K562 (cell line): ENCODE measurements around the gene NRG3. TPM values are rescaled to one million over a fixed set of nuclear protein-coding genes. Genes with fewer than 3 reads are reported as not detected.

ENCODE experiments used
- ATAC-seq: fragments of 200-7000 bp; cut with Tn5 transposase; 3 replicates; pipeline ENCODE4 v1.9.1; 2020; ENCODE audit warnings: moderate library complexity
- BruUV-seq: library from RNA; stranded (reverse); fragments of 400-500 nt; replicated peaks from 2 replicates; lab custom pipeline; 2021; lab: Mats Ljungman, UMichigan
- CTCF ChIA-PET: fragments of 300-600 bp; formaldehyde crosslinking; extraction: SDS; loops from one replicate; lab custom pipeline; 2021; ENCODE audit warnings: low intra/inter-chr PET ratio; lab: Yijun Ruan, JAX
- POLR2A ChIA-PET: fragments of 300-600, 350-650 bp; sonication (Branson Sonifier 250); formaldehyde crosslinking; extraction: SDS; loops from one replicate; lab custom pipeline; 2021; ENCODE audit warnings: antibody characterized with exemption, inconsistent platforms; lab: Yijun Ruan, JAX
- DNase-seq, 4 experiments: peaks; one replicate each; pipeline versions ENCODE4 v3.0.0 to v3.0.0-alpha.2; 2011 to 2018; ENCODE audit warnings: low spot score in 3 of 4, mixed read lengths in 3 of 4; ENCODE audit errors: extremely low read depth in 1 of 4
- FAIRE-seq: peaks from 2 replicates; lab custom pipeline; 2011; peaks lifted over from hg19 to GRCh38; lab: Jason Lieb, UNC
- H2AFZ ChIP-seq: 2 replicates; pipeline ENCODE4 v1.6.0; 2011; ENCODE audit warnings: low read depth, low read length, control low read depth, inconsistent platforms
- H3K27ac ChIP-seq: fragments of 200-600 bp; 3 replicates; pipeline ENCODE4 v1.8.0; 2011; ENCODE audit warnings: low read depth, mild to moderate bottlenecking, control low read depth, inconsistent platforms, low read length, moderate library complexity, mixed read lengths; ENCODE audit errors: extremely low read depth
- H3K27me3 ChIP-seq, 2 experiments: fragments of 300-600 bp in 1 of 2; 2 replicates in 1 of 2; 3 replicates in 1 of 2; pipeline versions ENCODE4 v1.6.0 to v1.8.0; 2011; ENCODE audit warnings: inconsistent platforms in 2 of 2, low read length in 2 of 2, mild to moderate bottlenecking in 1 of 2, mixed read lengths in 1 of 2, moderate library complexity in 1 of 2; ENCODE audit not compliant: control insufficient read depth in 2 of 2, insufficient read depth in 2 of 2
- H3K36me3 ChIP-seq: fragments of 300-600 bp; 3 replicates; pipeline ENCODE4 v1.8.0; 2011; ENCODE audit warnings: mild to moderate bottlenecking, low read length, inconsistent platforms; ENCODE audit not compliant: control insufficient read depth, insufficient read depth
- H3K4me1 ChIP-seq, 2 experiments: fragments of 200-600 bp in 1 of 2; replicated peaks in 1 of 2; 2 replicates in 1 of 2; 3 replicates in 1 of 2; pipeline versions ENCODE4 v1.5.1 to v1.8.0; 2011; ENCODE audit warnings: inconsistent platforms in 2 of 2, low read length in 2 of 2, mild to moderate bottlenecking in 1 of 2, mixed read lengths in 1 of 2, moderate library complexity in 1 of 2; ENCODE audit not compliant: control insufficient read depth in 2 of 2, insufficient read depth in 2 of 2
- H3K4me2 ChIP-seq: 2 replicates; pipeline ENCODE4 v1.6.1; 2011; ENCODE audit warnings: low read length, control low read depth, inconsistent platforms, mixed read lengths; ENCODE audit not compliant: insufficient read depth
- H3K4me3 ChIP-seq: fragments of 200-600 bp; sonication (generic), shearing (Covaris generic); 2 replicates; pipeline ENCODE4 v1.5.1; 2016; ENCODE audit warnings: control low read depth, inconsistent platforms
- H3K79me2 ChIP-seq: fragments of 200-600 bp; 3 replicates; pipeline ENCODE4 v1.8.0; 2011; ENCODE audit warnings: low read length, inconsistent platforms; ENCODE audit not compliant: control insufficient read depth, insufficient read depth
- H3K9ac ChIP-seq, 2 experiments: 2 replicates each; pipeline versions ENCODE4 v1.6.0 to v1.6.1; 2011; ENCODE audit warnings: low read depth in 2 of 2, low read length in 2 of 2, control low read depth in 1 of 2, inconsistent platforms in 1 of 2, mild to moderate bottlenecking in 1 of 2, mixed read lengths in 1 of 2; ENCODE audit not compliant: insufficient read depth in 1 of 2
- H3K9me1 ChIP-seq: one replicate; pipeline ENCODE4 v1.6.0; 2011; ENCODE audit warnings: inconsistent platforms, mild to moderate bottlenecking, low read length, moderate library complexity; ENCODE audit not compliant: control insufficient read depth, insufficient read depth
- H3K9me3 ChIP-seq: replicated peaks from 2 replicates; pipeline ENCODE4 v1.5.1; 2011; ENCODE audit warnings: low read depth, low read length, inconsistent platforms; ENCODE audit not compliant: control insufficient read depth, insufficient read depth
- H4K20me1 ChIP-seq: replicated peaks from 2 replicates; pipeline ENCODE4 v1.6.1; 2011; ENCODE audit warnings: low read length, inconsistent platforms, mixed read lengths; ENCODE audit not compliant: control insufficient read depth, insufficient read depth
- ESRRA ChIP-seq: fragments of 450-650 bp; IDR thresholded peaks from 2 replicates; pipeline ENCODE4 v1.6.1; 2014; ENCODE audit warnings: low read depth, mild to moderate bottlenecking, moderate library complexity, borderline replicate concordance
- FIP1L1 ChIP-seq: fragments of 200-400 bp; formaldehyde crosslinking; IDR thresholded peaks from 2 replicates; pipeline ENCODE4 v1.6.1; 2018; ENCODE audit warnings: mild to moderate bottlenecking, low read depth, low read length; ENCODE audit not compliant: poor library complexity, severe bottlenecking
- WGBS: fragments of 100-300 bp; shearing (Covaris generic); methylation state at CpG from one replicate; pipeline ENCODE4 v1.1.6; 2016; ENCODE audit warnings: low coverage, mixed read lengths; ENCODE audit not compliant: insufficient coverage; ENCODE audit errors: missing lambda C conversion rate; 5-methylcytosine and 5-hydroxymethylcytosine counted together
- in situ Hi-C: fragments of 300-500 bp; cut with MboI; formaldehyde crosslinking; loops from 4 replicates; pipeline ENCODE4 v1.15.0; 2018; ENCODE audit warnings: inconsistent platforms, mixed read lengths
- intact Hi-C: fragments of 100-400 bp; cut with micrococcal nuclease; formaldehyde crosslinking; loops from 2 replicates; pipeline ENCODE4 v1.14.2; 2022
- polyA plus RNA-seq, 8 experiments: library from polyadenylated mRNA; depleted of rRNA in 4 of 8; stranded (reverse) in 5 of 8; unstranded in 3 of 8; fragments of >200 nt; fragmentation: Nextera tagmentation in 2 of 8; fragmentation: Illumina TruSeq in 1 of 8; extraction: Ambion mirVana in 2 of 8; extraction: Trizol in 1 of 8; gene quantifications; 2 replicates each; pipeline versions ENCODE4 v1.2.1 to v1.2.3, GENCODE V29; 2011 to 2014; ENCODE audit warnings: inconsistent platforms in 1 of 8, missing spikeins in 1 of 8
- total RNA-seq, 7 experiments: library from RNA; depleted of rRNA in 6 of 7; stranded (reverse); fragments of >200 nt in 6 of 7; fragmentation: Illumina TruSeq in 2 of 7; extraction: Trizol in 2 of 7; gene quantifications; 2 replicates each; pipeline versions ENCODE4 v1.2.1 to v1.2.3, GENCODE V29; 2011 to 2021; ENCODE audit warnings: low replicate concordance in 1 of 7
- TF ChIP-seq, protein P1 (sequence below): sonication (generic); formaldehyde crosslinking; IDR thresholded peaks from 2 replicates; pipeline ENCODE4 v1.8.0; 2022; ENCODE audit warnings: missing genetic modification reagents, mild to moderate bottlenecking, moderate library complexity, borderline replicate concordance
- TF ChIP-seq, protein P2 (sequence below), 2 experiments: IDR thresholded peaks; 2 replicates each; pipeline ENCODE4 v1.6.1; 2012; ENCODE audit warnings: improper control_type of control experiment in 2 of 2, low read depth in 2 of 2, low read length in 2 of 2, borderline replicate concordance in 1 of 2
- TF ChIP-seq, protein P3 (sequence below), 2 experiments: fragments of 200-800 bp in 1 of 2; sonication (Bioruptor generic) in 1 of 2; sonication (generic) in 1 of 2; formaldehyde crosslinking in 1 of 2; IDR thresholded peaks in 1 of 2; conservative IDR thresholded peaks in 1 of 2; 2 replicates each; pipeline versions ENCODE4 v1.5.0 to v1.6.1; 2016 to 2020; ENCODE audit warnings: missing compliant biosample characterization in 1 of 2, missing genetic modification characterization in 1 of 2, missing genetic modification reagents in 1 of 2
- TF ChIP-seq, protein P4 (sequence below), 2 experiments: fragments of 450-650 bp; formaldehyde crosslinking in 1 of 2; IDR thresholded peaks; 2 replicates each; pipeline versions ENCODE4 v1.4.0 to v1.6.1; 2014 to 2020; ENCODE audit warnings: mild to moderate bottlenecking in 2 of 2, borderline replicate concordance in 1 of 2, low read depth in 1 of 2

Gene NRG3
- total and polyA plus RNA-seq, 9 of the 15 experiments (the other 6 are each of a cell fraction or from before 2014, with no cell fraction given), result not detected

DNA sequence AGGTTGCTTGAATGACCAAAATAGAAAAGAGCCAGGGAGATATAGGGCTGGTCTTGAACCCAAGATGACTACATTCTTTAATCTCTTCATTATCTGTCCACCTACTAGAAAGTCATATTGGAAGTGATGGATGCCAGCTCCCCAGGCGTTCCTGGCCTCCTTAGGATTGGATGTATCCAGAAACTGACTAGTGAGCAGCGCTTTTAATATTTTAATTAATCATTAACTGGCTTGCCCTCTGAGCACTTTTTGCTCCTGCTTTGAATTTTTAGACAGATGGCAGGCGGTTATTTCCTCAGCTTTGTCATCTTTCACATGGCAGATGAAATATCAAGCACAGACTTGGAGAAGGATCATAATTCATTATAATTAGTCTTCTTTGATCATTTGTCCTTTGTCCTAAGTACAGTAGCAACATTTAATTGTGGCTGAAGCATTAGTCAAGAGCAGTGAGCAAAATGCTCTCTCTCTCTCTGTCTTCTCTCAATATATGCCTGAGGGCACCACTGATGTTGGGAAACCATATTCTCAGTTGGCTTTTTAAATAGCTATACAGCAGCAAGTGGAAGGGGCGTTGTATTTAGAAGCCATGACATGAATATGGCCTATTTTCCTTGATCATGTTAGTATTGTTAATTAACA is 588.0 kb downstream of the NRG3 start:
- 0% methylated on average over 4 of the region's 4 CpGs for WGBS
- CTCF ChIA-PET, result no interaction called here
- intact Hi-C loops, result no loop called here
- TF ChIP-seq, protein P1, sequence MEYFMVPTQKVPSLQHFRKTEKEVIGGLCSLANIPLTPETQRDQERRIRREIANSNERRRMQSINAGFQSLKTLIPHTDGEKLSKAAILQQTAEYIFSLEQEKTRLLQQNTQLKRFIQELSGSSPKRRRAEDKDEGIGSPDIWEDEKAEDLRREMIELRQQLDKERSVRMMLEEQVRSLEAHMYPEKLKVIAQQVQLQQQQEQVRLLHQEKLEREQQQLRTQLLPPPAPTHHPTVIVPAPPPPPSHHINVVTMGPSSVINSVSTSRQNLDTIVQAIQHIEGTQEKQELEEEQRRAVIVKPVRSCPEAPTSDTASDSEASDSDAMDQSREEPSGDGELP (CRISPR knock-in tag), result no peak
- TF ChIP-seq, protein P2, sequence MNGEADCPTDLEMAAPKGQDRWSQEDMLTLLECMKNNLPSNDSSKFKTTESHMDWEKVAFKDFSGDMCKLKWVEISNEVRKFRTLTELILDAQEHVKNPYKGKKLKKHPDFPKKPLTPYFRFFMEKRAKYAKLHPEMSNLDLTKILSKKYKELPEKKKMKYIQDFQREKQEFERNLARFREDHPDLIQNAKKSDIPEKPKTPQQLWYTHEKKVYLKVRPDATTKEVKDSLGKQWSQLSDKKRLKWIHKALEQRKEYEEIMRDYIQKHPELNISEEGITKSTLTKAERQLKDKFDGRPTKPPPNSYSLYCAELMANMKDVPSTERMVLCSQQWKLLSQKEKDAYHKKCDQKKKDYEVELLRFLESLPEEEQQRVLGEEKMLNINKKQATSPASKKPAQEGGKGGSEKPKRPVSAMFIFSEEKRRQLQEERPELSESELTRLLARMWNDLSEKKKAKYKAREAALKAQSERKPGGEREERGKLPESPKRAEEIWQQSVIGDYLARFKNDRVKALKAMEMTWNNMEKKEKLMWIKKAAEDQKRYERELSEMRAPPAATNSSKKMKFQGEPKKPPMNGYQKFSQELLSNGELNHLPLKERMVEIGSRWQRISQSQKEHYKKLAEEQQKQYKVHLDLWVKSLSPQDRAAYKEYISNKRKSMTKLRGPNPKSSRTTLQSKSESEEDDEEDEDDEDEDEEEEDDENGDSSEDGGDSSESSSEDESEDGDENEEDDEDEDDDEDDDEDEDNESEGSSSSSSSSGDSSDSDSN (IDR thresholded peaks at IDR 0.05; ENCODE audit: borderline replicate concordance in 1 of 2, low read depth in 2 of 2, low read length in 2 of 2), result no peak
- TF ChIP-seq FIP1L1, result no peak
- TF ChIP-seq, protein P3, sequence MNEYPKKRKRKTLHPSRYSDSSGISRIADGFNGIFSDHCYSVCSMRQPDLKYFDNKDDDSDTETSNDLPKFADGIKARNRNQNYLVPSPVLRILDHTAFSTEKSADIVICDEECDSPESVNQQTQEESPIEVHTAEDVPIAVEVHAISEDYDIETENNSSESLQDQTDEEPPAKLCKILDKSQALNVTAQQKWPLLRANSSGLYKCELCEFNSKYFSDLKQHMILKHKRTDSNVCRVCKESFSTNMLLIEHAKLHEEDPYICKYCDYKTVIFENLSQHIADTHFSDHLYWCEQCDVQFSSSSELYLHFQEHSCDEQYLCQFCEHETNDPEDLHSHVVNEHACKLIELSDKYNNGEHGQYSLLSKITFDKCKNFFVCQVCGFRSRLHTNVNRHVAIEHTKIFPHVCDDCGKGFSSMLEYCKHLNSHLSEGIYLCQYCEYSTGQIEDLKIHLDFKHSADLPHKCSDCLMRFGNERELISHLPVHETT (CRISPR knock-in tag; conservative IDR thresholded peaks at IDR 0.05 in 1 of 2, IDR thresholded peaks at IDR 0.05 in 1 of 2), result no peak
- TF ChIP-seq, protein P4, sequence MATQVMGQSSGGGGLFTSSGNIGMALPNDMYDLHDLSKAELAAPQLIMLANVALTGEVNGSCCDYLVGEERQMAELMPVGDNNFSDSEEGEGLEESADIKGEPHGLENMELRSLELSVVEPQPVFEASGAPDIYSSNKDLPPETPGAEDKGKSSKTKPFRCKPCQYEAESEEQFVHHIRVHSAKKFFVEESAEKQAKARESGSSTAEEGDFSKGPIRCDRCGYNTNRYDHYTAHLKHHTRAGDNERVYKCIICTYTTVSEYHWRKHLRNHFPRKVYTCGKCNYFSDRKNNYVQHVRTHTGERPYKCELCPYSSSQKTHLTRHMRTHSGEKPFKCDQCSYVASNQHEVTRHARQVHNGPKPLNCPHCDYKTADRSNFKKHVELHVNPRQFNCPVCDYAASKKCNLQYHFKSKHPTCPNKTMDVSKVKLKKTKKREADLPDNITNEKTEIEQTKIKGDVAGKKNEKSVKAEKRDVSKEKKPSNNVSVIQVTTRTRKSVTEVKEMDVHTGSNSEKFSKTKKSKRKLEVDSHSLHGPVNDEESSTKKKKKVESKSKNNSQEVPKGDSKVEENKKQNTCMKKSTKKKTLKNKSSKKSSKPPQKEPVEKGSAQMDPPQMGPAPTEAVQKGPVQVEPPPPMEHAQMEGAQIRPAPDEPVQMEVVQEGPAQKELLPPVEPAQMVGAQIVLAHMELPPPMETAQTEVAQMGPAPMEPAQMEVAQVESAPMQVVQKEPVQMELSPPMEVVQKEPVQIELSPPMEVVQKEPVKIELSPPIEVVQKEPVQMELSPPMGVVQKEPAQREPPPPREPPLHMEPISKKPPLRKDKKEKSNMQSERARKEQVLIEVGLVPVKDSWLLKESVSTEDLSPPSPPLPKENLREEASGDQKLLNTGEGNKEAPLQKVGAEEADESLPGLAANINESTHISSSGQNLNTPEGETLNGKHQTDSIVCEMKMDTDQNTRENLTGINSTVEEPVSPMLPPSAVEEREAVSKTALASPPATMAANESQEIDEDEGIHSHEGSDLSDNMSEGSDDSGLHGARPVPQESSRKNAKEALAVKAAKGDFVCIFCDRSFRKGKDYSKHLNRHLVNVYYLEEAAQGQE (IDR thresholded peaks at IDR 0.05; ENCODE audit: borderline replicate concordance), result no peak
- TF ChIP-seq, protein P4 (CRISPR knock-in tag; IDR thresholded peaks at IDR 0.05; ENCODE audit: low read depth), result no peak
- TF ChIP-seq ESRRA, result no peak

More for the DNA sequence above, 588.0 kb downstream of the NRG3 start:
- no peak overlapping the region for H2AFZ ChIP-seq
- H3K4me1 ChIP-seq, result no peaks in the 10 kb centered on the region
- no peaks in the 10 kb centered on the region; the same call in 1 of the 2 replicates for H3K9me3 ChIP-seq
- no peaks in the 10 kb centered on the region for H3K36me3 ChIP-seq
- no peaks in the 10 kb centered on the region for H3K9me1 ChIP-seq
- no peak for DNase-seq
- H3K27ac ChIP-seq, result no peak overlapping the region
- no peaks in the 10 kb centered on the region for H4K20me1 ChIP-seq
- H3K4me2 ChIP-seq, result no peak overlapping the region
- no peaks in the 10 kb centered on the region for H3K27me3 ChIP-seq
- FAIRE-seq, result no peak
- H3K79me2 ChIP-seq, result no peaks in the 10 kb centered on the region
- POLR2A ChIA-PET, result no interaction called here
- H3K9ac ChIP-seq, result no peak overlapping the region
- in situ Hi-C loops, result no loop called here
- H3K4me3 ChIP-seq, result no peak overlapping the region
- ATAC-seq, result no peak
- BruUV-seq, result no TSS peak
